Measurements from ENCODE around the gene DHRS2.
"Not testable (repeated sequence)": the region's sequence is repeated elsewhere in the genome, so short reads cannot be mapped to it uniquely, and the experiment has no call there.

The DHRS2 gene

DNA sequence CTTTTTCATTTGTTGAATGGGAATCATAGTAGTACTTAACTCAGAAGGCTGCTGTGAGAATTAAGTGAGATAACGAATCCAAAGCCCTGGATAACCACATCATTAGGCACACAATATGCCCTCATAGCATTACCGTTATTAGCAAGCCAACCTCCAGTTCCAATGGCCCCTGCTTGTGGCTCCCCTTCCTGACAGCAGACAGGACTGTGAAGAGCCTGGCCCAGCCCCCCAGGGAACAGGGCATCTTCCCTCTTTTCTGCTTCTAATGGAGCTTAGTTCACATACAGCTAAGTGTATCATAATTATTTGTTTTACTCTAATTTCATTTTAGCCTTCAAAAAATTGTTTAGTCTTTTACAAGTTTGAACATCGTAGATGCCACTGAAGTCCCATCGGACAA lies 39.7 kb downstream of the DHRS2 start:
- TF ChIP-seq ZC3H10 (CRISPR knock-in tag; IDR thresholded peaks at IDR 0.05) (no peak), ZNF70 (CRISPR knock-in tag; IDR thresholded peaks at IDR 0.05) (no peak), CSDC2 (CRISPR knock-in tag; IDR thresholded peaks at IDR 0.05) (no peak), ZNF565 (CRISPR knock-in tag; conservative IDR thresholded peaks at IDR 0.05; ENCODE audit: low read depth) (no peak), RARB (CRISPR knock-in tag; IDR thresholded peaks at IDR 0.05) (no peak), TOX (CRISPR knock-in tag; IDR thresholded peaks at IDR 0.05; ENCODE audit: borderline replicate concordance) (no peak)
- TF ChIP-seq, protein P1, sequence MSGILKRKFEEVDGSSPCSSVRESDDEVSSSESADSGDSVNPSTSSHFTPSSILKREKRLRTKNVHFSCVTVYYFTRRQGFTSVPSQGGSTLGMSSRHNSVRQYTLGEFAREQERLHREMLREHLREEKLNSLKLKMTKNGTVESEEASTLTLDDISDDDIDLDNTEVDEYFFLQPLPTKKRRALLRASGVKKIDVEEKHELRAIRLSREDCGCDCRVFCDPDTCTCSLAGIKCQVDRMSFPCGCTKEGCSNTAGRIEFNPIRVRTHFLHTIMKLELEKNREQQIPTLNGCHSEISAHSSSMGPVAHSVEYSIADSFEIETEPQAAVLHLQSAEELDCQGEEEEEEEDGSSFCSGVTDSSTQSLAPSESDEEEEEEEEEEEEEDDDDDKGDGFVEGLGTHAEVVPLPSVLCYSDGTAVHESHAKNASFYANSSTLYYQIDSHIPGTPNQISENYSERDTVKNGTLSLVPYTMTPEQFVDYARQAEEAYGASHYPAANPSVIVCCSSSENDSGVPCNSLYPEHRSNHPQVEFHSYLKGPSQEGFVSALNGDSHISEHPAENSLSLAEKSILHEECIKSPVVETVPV (CRISPR knock-in tag; IDR thresholded peaks at IDR 0.05) = no peak
- ATAC-seq = no peak

- TF ChIP-seq ZFP30 (CRISPR knock-in tag; IDR thresholded peaks at IDR 0.05) (no peak), RARB (CRISPR knock-in tag; IDR thresholded peaks at IDR 0.05) (no peak)
- no peak for ATAC-seq
Observed at GRCh38 chr14:23681337-23681736, 45.2 kb downstream of the DHRS2 start.

DNA sequence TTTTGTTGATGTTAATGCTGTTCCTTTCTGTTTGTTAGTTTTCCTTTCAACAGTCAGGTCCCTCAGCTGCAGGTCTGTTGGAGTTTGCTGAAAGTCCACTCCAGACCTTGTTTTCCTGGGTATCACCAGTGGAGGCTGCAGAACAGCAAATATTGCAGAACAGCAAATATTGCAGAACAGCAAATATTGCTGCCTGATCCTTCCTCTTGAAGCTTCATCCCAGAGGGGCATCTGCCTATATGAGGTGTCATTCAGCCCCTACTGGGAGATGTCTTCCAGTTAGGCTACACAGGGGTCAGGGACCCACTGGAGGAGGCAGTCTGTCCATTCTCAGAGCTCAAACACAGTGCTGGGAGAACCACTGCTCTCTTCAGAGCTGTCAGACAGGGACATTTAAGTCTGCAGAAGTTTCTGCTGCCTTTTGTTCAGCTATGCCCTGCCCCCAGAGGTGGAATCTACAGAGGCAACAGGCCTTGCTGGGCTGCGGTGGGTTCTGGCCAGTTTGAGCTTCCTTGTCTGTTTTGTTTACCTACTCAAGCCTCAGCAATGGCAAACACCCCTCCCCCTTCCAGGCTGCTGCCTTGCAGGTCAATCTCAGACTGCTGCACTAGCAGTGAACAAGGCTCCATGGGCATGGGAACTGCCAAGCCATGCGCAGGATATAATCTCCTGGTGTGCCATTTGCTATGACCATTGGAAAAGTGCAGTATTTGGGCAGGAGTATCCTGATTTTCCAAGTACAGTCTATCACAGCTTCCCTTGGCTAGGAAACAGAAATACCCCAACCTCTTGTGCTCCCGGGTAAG lies 53.7 kb downstream of the DHRS2 start:
- not testable (repeated sequence) for ATAC-seq

- TF ChIP-seq SNAI2 (CRISPR knock-in tag; IDR thresholded peaks at IDR 0.05) = no peak
- no peak for TF ChIP-seq ZNF70 (CRISPR knock-in tag; IDR thresholded peaks at IDR 0.05)
- TF ChIP-seq ISL1 (CRISPR knock-in tag; IDR thresholded peaks at IDR 0.05) = no peak
- TF ChIP-seq RARB (CRISPR knock-in tag; IDR thresholded peaks at IDR 0.05) = no peak
- TF ChIP-seq TOX (CRISPR knock-in tag; IDR thresholded peaks at IDR 0.05; ENCODE audit: borderline replicate concordance) = no peak
- TF ChIP-seq ESRRG (CRISPR knock-in tag; IDR thresholded peaks at IDR 0.05) = no peak
- TF ChIP-seq TCF4 (CRISPR knock-in tag; IDR thresholded peaks at IDR 0.05; ENCODE audit: borderline replicate concordance) = no peak
- no peak for TF ChIP-seq GLIS3 (CRISPR knock-in tag; IDR thresholded peaks at IDR 0.05)
- no peak for TF ChIP-seq CREB5 (CRISPR knock-in tag; IDR thresholded peaks at IDR 0.05; ENCODE audit: low read depth)
- no peak for TF ChIP-seq OSR1 (CRISPR knock-in tag; IDR thresholded peaks at IDR 0.05)
- TF ChIP-seq PPARA (CRISPR knock-in tag; IDR thresholded peaks at IDR 0.05; ENCODE audit: borderline replicate concordance) = no peak
- TF ChIP-seq ZNF8 (CRISPR knock-in tag; IDR thresholded peaks at IDR 0.05) = no peak
- TF ChIP-seq ZFP30 (CRISPR knock-in tag; IDR thresholded peaks at IDR 0.05) = no peak
- TF ChIP-seq ZC3H10 (CRISPR knock-in tag; IDR thresholded peaks at IDR 0.05) = no peak
- TF ChIP-seq ZNF565 (CRISPR knock-in tag; conservative IDR thresholded peaks at IDR 0.05; ENCODE audit: low read depth) = no peak
- no peak for TF ChIP-seq ARNTL (CRISPR knock-in tag; IDR thresholded peaks at IDR 0.05; ENCODE audit: borderline replicate concordance, low read depth)
- TF ChIP-seq BACH2 (CRISPR knock-in tag; IDR thresholded peaks at IDR 0.05; ENCODE audit: borderline replicate concordance) = no peak
- no peak for TF ChIP-seq CSDC2 (CRISPR knock-in tag; IDR thresholded peaks at IDR 0.05)
- no peak for TF ChIP-seq POU6F1 (CRISPR knock-in tag; IDR thresholded peaks at IDR 0.05; ENCODE audit: borderline replicate concordance, low read depth)
- ATAC-seq = no peak
Observed at GRCh38 chr14:23692416-23692815, 56.3 kb downstream of the DHRS2 start.

DNA sequence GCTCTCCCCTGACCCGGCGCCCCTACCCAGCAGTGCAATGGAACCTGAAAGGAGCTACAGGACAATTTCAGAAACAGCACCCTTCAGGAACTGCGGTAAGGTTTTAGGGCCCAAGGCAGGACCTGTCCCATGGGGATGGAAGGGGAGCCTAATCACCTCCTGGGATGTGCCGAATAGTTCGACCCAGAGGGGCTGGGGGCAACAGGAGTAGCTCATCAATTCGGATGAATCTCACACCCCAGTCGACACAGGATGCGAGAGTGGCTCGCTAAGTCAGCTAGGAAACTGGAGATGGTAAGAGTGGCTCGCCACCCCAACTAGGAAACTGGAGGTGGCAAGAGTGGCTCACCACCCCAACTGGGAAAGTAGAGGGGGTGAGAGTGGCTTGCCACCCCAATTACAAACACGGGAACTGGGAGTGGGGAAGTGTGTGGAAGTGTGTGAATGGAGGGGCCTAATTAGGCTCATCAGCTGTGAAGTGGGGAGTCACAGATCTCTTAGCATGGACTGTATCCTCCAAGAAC lies 57.1 kb downstream of the DHRS2 start:
- ATAC-seq = no peak
- TF ChIP-seq BACH2 (CRISPR knock-in tag; IDR thresholded peaks at IDR 0.05; ENCODE audit: borderline replicate concordance) (no peak), GLIS3 (CRISPR knock-in tag; IDR thresholded peaks at IDR 0.05) (no peak), ESRRG (CRISPR knock-in tag; IDR thresholded peaks at IDR 0.05) (no peak), CREB5 (CRISPR knock-in tag; IDR thresholded peaks at IDR 0.05; ENCODE audit: low read depth) (no peak), POU6F1 (CRISPR knock-in tag; IDR thresholded peaks at IDR 0.05; ENCODE audit: borderline replicate concordance, low read depth) (no peak), ZFP3 (CRISPR knock-in tag; IDR thresholded peaks at IDR 0.05) (no peak), ZNF8 (CRISPR knock-in tag; IDR thresholded peaks at IDR 0.05) (no peak), RARB (CRISPR knock-in tag; IDR thresholded peaks at IDR 0.05) (no peak), PPARA (CRISPR knock-in tag; IDR thresholded peaks at IDR 0.05; ENCODE audit: borderline replicate concordance) (no peak), TCF4 (CRISPR knock-in tag; IDR thresholded peaks at IDR 0.05; ENCODE audit: borderline replicate concordance) (no peak), ZFP30 (CRISPR knock-in tag; IDR thresholded peaks at IDR 0.05) (no peak)
- TF ChIP-seq, protein P1 (CRISPR knock-in tag; IDR thresholded peaks at IDR 0.05) = no peak

Measured in SK-N-SH treated with all-trans-retinoic acid at 6 μM for 48 hours (cell line).